WTC11 (cell line): ENCODE data around the gene NAB2. TPM values are rescaled to one million over a fixed set of nuclear protein-coding genes. Genes with fewer than 3 reads are reported as not detected.

Experiments
- ATAC-seq: fragments of 200-7000 bp; cut with Tn5 transposase; 2 replicates; pipeline ENCODE4 v1.10.0; 2021; ENCODE audit warnings: mild to moderate bottlenecking, moderate library complexity
- CTCF ChIA-PET: fragments of 300-600 bp; sonication (Branson Sonifier 250); formaldehyde crosslinking; loops from one replicate; lab custom pipeline; 2021; ENCODE audit warnings: antibody characterized with exemption; lab: Charles Lee
- POLR2A ChIA-PET: fragments of 350-600 bp; sonication (Branson Sonifier 250); formaldehyde crosslinking; loops from one replicate; lab custom pipeline; 2021; ENCODE audit warnings: antibody characterized with exemption; lab: Charles Lee
- DNase-seq: peaks from one replicate; pipeline ENCODE4 v3.0.0; 2021; ENCODE audit warnings: low spot score
- H3K27ac Mint-ChIP-seq: 2 replicates; pipeline ENCODE4 v1.8.0; 2021; ENCODE audit warnings: mixed read lengths
- H3K27me3 Mint-ChIP-seq: 2 replicates; pipeline ENCODE4 v1.8.0; 2021; ENCODE audit warnings: low read depth, mild to moderate bottlenecking, moderate library complexity, mixed read lengths
- H3K36me3 Mint-ChIP-seq: 2 replicates; pipeline ENCODE4 v1.8.0; 2021; ENCODE audit warnings: mixed read lengths
- H3K4me1 Mint-ChIP-seq: 2 replicates; pipeline ENCODE4 v1.8.0; 2022; ENCODE audit warnings: mixed read lengths
- H3K4me3 Mint-ChIP-seq: 2 replicates; pipeline ENCODE4 v1.8.0; 2021; ENCODE audit warnings: mild to moderate bottlenecking, moderate library complexity, mixed read lengths
- H3K9me3 Mint-ChIP-seq: 2 replicates; pipeline ENCODE4 v1.8.0; 2021; ENCODE audit warnings: mixed read lengths
- ARID4B ChIP-seq: sonication (generic); formaldehyde crosslinking; IDR thresholded peaks from 2 replicates; pipeline ENCODE4 v1.8.0; 2023; ENCODE audit warnings: missing genetic modification reagents, mild to moderate bottlenecking, borderline replicate concordance
- ATF1 ChIP-seq: sonication (generic); formaldehyde crosslinking; IDR thresholded peaks from 2 replicates; pipeline ENCODE4 v1.8.1; 2023; ENCODE audit warnings: mild to moderate bottlenecking, moderate library complexity, missing genetic modification reagents
- ATF6 ChIP-seq: sonication (generic); formaldehyde crosslinking; IDR thresholded peaks from 2 replicates; pipeline ENCODE4 v1.8.1; 2023; ENCODE audit warnings: mild to moderate bottlenecking, missing genetic modification reagents
- ETV6 ChIP-seq: sonication (generic); formaldehyde crosslinking; IDR thresholded peaks from 2 replicates; pipeline ENCODE4 v1.8.1; 2022; ENCODE audit warnings: mild to moderate bottlenecking, missing genetic modification reagents
- FOXJ3 ChIP-seq: sonication (generic); formaldehyde crosslinking; IDR thresholded peaks from 2 replicates; pipeline ENCODE4 v1.9.0; 2021; ENCODE audit warnings: missing genetic modification reagents, mild to moderate bottlenecking, borderline replicate concordance
- FOXP4 ChIP-seq: sonication (generic); formaldehyde crosslinking; IDR thresholded peaks from 2 replicates; pipeline ENCODE4 v1.8.0; 2022; ENCODE audit warnings: mild to moderate bottlenecking, missing genetic modification reagents
- HMGA2 ChIP-seq: fragments of 250-450 bp; sonication (Bioruptor Pico); IDR thresholded peaks from 2 replicates; pipeline ENCODE4 v1.4.0; 2021; ENCODE audit warnings: mild to moderate bottlenecking, moderate library complexity
- KAT7 ChIP-seq: sonication (generic); formaldehyde crosslinking; IDR thresholded peaks from 2 replicates; pipeline ENCODE4 v1.8.1; 2023; ENCODE audit warnings: missing genetic modification reagents, mild to moderate bottlenecking, borderline replicate concordance
- MLX ChIP-seq: sonication (generic); formaldehyde crosslinking; IDR thresholded peaks from 2 replicates; pipeline ENCODE4 v1.8.1; 2023; ENCODE audit warnings: mild to moderate bottlenecking, missing genetic modification reagents, moderate library complexity
- MYBL2 ChIP-seq: sonication (generic); formaldehyde crosslinking; IDR thresholded peaks from 2 replicates; pipeline ENCODE4 v1.8.1; 2023; ENCODE audit warnings: mild to moderate bottlenecking, moderate library complexity, missing genetic modification reagents
- NFATC4 ChIP-seq: fragments of 250-450 bp; sonication (Bioruptor Pico); IDR thresholded peaks from 2 replicates; pipeline ENCODE4 v1.9.0; 2021; ENCODE audit warnings: mild to moderate bottlenecking
- NR1H2 ChIP-seq: sonication (generic); formaldehyde crosslinking; IDR thresholded peaks from 2 replicates; pipeline ENCODE4 v1.9.0; 2021; ENCODE audit warnings: mild to moderate bottlenecking, moderate library complexity, missing genetic modification reagents
- SOX15 ChIP-seq: fragments of 250-450 bp; sonication (Bioruptor Pico); IDR thresholded peaks from 2 replicates; pipeline ENCODE4 v1.9.0; 2021; ENCODE audit warnings: mild to moderate bottlenecking
- TEAD4 ChIP-seq: sonication (generic); formaldehyde crosslinking; IDR thresholded peaks from 2 replicates; pipeline ENCODE4 v1.8.0; 2022; ENCODE audit warnings: mild to moderate bottlenecking, missing genetic modification reagents
- ZBTB21 ChIP-seq: sonication (generic); formaldehyde crosslinking; IDR thresholded peaks from 2 replicates; pipeline ENCODE4 v1.8.1; 2023; ENCODE audit warnings: mild to moderate bottlenecking, missing genetic modification reagents, borderline replicate concordance
- ZNF219 ChIP-seq: sonication (generic); formaldehyde crosslinking; IDR thresholded peaks from 2 replicates; pipeline ENCODE4 v1.8.0; 2023; ENCODE audit warnings: missing genetic modification reagents, mild to moderate bottlenecking, borderline replicate concordance
- ZNF423 ChIP-seq: fragments of 250-450 bp; sonication (Bioruptor Pico); IDR thresholded peaks from 2 replicates; pipeline ENCODE4 v2.1.2; 2022; ENCODE audit warnings: mild to moderate bottlenecking, moderate library complexity
- total RNA-seq: library from RNA; stranded (reverse); gene quantifications from 3 replicates; pipeline ENCODE4 v1.2.3, GENCODE V29; 2021
- TF ChIP-seq, protein P1 (sequence below): fragments of 200-600 bp; IDR thresholded peaks from 2 replicates; pipeline ENCODE4 v1.8.0; 2022; ENCODE audit warnings: antibody characterized with exemption
- TF ChIP-seq, protein P2 (sequence below): sonication (generic); formaldehyde crosslinking; IDR thresholded peaks from 2 replicates; pipeline ENCODE4 v1.8.0; 2023; ENCODE audit warnings: mild to moderate bottlenecking, missing genetic modification reagents

NAB2 gene
- total RNA-seq, 1 experiment from 2014 or later, result 20.5 TPM

DNA sequence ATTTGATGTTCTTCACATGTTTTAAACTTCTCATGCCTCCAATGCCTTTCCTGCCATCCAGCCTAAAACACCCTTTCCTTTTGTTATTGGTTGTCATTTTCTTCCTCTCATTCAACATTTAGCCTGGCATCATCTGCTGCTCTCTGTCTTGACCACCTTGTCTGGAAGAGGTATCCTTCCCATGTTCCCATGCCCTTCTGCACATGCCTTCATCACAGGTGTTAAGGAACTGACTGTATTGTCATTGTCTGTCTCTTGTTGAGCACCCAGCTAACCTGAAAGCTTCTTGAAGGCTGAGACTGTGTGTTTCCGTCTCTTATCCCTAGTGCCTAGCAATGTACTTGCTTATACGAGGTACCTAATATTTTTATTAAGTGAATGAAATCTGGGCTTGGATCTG, 34.9 kb downstream of the NAB2 start (continued):
- no peak for TF ChIP-seq ARID4B
- TF ChIP-seq MLX (CRISPR knock-in tag), result no peak
- no peak for TF ChIP-seq ZNF219 (CRISPR knock-in tag)
- TF ChIP-seq, all 79 proteins: peak for 0

DNA sequence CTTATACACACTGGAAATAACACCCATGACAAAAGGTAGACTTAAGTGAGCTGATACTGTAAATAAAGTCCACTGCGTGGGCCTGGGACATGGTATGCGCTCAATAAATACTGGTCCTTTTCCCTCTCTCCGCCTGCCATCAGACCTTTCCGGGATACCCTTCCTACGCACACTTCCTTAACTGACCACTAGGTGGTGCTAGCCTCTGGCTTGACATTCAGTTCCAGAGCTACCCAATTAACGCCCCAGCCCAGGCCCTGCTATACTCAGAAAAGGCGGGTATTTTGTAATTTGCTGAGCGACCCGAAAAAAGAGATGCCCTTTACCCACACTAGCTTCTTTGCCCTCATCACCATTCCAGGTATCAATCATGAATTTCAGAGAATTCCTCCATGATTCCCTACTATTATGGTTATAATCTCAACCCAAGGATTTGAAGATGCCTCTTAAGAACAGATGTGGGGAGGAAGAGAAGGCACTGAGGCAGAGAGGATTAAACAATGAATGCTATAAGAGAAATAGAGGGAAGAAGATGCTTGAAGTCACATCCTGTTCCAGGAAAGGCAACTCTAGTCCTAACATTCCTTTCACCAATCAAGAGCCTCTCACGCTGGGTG, 35.5 kb downstream of the NAB2 start:
- peaks cover 6% of the 10 kb centered on the region for H3K27me3 Mint-ChIP-seq
- POLR2A ChIA-PET, result interaction anchor here (0.6 kb wide), 1 partner anchor 12 kb away, joined by 3 read pairs; no protein-coding TSS in a partner anchor
- CTCF ChIA-PET, result interaction anchor here (0.5 to 5.8 kb wide), 47 partner anchors 9 to 764 kb away, joined by 3 to 76 read pairs (median 4); partner anchors contain the start of genes NAB2, NEMP1, STAT2 and STAT6
- peak; percentile 59 for ATAC-seq
- TF ChIP-seq FOXP4 (CRISPR knock-in tag) (no peak), NR1H2 (CRISPR knock-in tag) (no peak), SOX15 (CRISPR knock-in tag) (no peak), MYBL2 (CRISPR knock-in tag) (no peak)
- TF ChIP-seq, protein P1, sequence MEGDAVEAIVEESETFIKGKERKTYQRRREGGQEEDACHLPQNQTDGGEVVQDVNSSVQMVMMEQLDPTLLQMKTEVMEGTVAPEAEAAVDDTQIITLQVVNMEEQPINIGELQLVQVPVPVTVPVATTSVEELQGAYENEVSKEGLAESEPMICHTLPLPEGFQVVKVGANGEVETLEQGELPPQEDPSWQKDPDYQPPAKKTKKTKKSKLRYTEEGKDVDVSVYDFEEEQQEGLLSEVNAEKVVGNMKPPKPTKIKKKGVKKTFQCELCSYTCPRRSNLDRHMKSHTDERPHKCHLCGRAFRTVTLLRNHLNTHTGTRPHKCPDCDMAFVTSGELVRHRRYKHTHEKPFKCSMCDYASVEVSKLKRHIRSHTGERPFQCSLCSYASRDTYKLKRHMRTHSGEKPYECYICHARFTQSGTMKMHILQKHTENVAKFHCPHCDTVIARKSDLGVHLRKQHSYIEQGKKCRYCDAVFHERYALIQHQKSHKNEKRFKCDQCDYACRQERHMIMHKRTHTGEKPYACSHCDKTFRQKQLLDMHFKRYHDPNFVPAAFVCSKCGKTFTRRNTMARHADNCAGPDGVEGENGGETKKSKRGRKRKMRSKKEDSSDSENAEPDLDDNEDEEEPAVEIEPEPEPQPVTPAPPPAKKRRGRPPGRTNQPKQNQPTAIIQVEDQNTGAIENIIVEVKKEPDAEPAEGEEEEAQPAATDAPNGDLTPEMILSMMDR, result peak; percentile 92
- DNase-seq, result peak; percentile 84
- no peak overlapping the region for H3K4me3 Mint-ChIP-seq
- peaks cover 22% of the 10 kb centered on the region for H3K9me3 Mint-ChIP-seq
- H3K27ac Mint-ChIP-seq, result no peak overlapping the region
- H3K4me1 Mint-ChIP-seq, result peaks cover 15% of the 10 kb centered on the region
- H3K36me3 Mint-ChIP-seq, result peaks cover 2% of the 10 kb centered on the region; the same call in 1 of the 2 replicates

DNA sequence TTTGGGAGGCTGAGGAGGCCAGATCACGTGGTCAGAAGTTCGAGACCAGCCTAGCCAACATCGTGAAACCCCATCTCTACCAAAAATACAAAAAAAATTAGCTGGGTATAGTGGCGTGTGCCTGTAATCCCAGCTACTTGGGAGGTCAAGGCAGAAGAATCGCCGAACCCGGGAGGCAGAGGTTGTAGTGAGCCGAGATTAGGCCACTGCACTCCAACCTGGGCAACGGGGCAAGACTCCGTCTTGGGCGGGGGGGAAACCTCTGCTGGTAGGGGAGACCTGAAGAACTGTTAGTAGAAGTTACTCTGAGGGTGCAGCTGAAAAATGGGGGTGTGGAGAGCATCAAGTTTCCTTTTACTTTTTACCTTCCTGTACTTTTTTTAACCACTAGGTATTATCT, 37.1 kb downstream of the NAB2 start:
- H3K27me3 Mint-ChIP-seq, result peaks cover 6% of the 10 kb centered on the region
- no peak for DNase-seq
- CTCF ChIA-PET, result interaction anchor here (1.3 to 5.9 kb wide), 6 partner anchors 14 to 88 kb away, joined by 4 to 112 read pairs (median 34); partner anchors contain the start of gene STAT6
- TF ChIP-seq ZNF423 (CRISPR knock-in tag) (no peak), FOXJ3 (no peak), ETV6 (CRISPR knock-in tag) (no peak), NFATC4 (no peak), HMGA2 (CRISPR knock-in tag) (no peak), MYBL2 (CRISPR knock-in tag) (no peak), KAT7 (CRISPR knock-in tag) (no peak), ATF1 (CRISPR knock-in tag) (no peak), ATF6 (CRISPR knock-in tag) (no peak), TEAD4 (CRISPR knock-in tag) (no peak), ZBTB21 (CRISPR knock-in tag) (no peak)
- TF ChIP-seq, protein P2, sequence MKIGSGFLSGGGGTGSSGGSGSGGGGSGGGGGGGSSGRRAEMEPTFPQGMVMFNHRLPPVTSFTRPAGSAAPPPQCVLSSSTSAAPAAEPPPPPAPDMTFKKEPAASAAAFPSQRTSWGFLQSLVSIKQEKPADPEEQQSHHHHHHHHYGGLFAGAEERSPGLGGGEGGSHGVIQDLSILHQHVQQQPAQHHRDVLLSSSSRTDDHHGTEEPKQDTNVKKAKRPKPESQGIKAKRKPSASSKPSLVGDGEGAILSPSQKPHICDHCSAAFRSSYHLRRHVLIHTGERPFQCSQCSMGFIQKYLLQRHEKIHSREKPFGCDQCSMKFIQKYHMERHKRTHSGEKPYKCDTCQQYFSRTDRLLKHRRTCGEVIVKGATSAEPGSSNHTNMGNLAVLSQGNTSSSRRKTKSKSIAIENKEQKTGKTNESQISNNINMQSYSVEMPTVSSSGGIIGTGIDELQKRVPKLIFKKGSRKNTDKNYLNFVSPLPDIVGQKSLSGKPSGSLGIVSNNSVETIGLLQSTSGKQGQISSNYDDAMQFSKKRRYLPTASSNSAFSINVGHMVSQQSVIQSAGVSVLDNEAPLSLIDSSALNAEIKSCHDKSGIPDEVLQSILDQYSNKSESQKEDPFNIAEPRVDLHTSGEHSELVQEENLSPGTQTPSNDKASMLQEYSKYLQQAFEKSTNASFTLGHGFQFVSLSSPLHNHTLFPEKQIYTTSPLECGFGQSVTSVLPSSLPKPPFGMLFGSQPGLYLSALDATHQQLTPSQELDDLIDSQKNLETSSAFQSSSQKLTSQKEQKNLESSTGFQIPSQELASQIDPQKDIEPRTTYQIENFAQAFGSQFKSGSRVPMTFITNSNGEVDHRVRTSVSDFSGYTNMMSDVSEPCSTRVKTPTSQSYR (CRISPR knock-in tag), result no peak

More for the DNA sequence above, 37.1 kb downstream of the NAB2 start:
- Mint-ChIP-seq H3K36me3 (peaks cover 2% of the 10 kb centered on the region; the same call in 1 of the 2 replicates), H3K9me3 (peaks cover 18% of the 10 kb centered on the region), H3K4me1 (peaks cover 31% of the 10 kb centered on the region), H3K4me3 (no peak overlapping the region), H3K27ac (no peak overlapping the region)
- POLR2A ChIA-PET, result no interaction called here
- no peak for ATAC-seq
